ENCODE results near the gene AGRN. TPM values are rescaled to one million over a fixed set of nuclear protein-coding genes. Genes with fewer than 3 reads are reported as not detected.
A peak's percentile ranks its signal among the peaks of the same experiment; 100 is the strongest.
"Not testable (repeated sequence)": the region's sequence is repeated elsewhere in the genome, so short reads cannot be mapped to it uniquely, and the experiment has no call there.

Gene AGRN
- total and polyA plus RNA-seq, 5 donors from 2014 or later: 0.06 to 4.2 (median 0.29) TPM; not detected in 1

- H3K4me1 ChIP-seq (ENCODE audit: control insufficient read depth, insufficient read depth, low read length, poor library complexity, severe bottlenecking): peaks cover 15% of the 10 kb centered on the region
- H3K9me3 ChIP-seq (ENCODE audit: control insufficient read depth in 2 of 2, low read length in 2 of 2): no peaks in the 10 kb centered on the region
- no peak overlapping the region for H3K27ac ChIP-seq (ENCODE audit: insufficient read depth, low read length, poor library complexity, severe bottlenecking)
- Mint-ChIP-seq H3K27ac (no peak overlapping the region), H3K9me3 (peaks cover 0 to 1% (median 0%) of the 10 kb centered on the region in 7 donors), H3K4me1 (peaks cover 0 to 4% (median 1%) of the 10 kb centered on the region in 4 donors), H3K36me3 (no peaks in the 10 kb centered on the region), H3K4me3 (no peak overlapping the region), H3K27me3 (peaks cover 10% of the 10 kb centered on the region)
- no peak overlapping the region for H3K4me3 ChIP-seq (ENCODE audit: low read depth, low read length)
- DNase-seq (no peak), ATAC-seq (ENCODE audit: low read depth in 2 of 2) (no peak)
- H3K36me3 ChIP-seq (ENCODE audit: control insufficient read depth, insufficient read depth, low read length): no peaks in the 10 kb centered on the region
- no peaks in the 10 kb centered on the region for H3K27me3 ChIP-seq (ENCODE audit: control insufficient read depth, insufficient read depth, low read length)
Observed at GRCh38 chr1:1072849-1073742, 53.2 kb downstream of the AGRN start.

- H3K27ac ChIP-seq (ENCODE audit: insufficient read depth, low read length, poor library complexity, severe bottlenecking): no peak within 1 kb of the TSS
- peaks cover 10% of the 10 kb centered on the region for H3K27me3 Mint-ChIP-seq
- no peak for DNase-seq
- peaks cover 0 to 2% (median 0%) of the 10 kb centered on the region in 4 donors for H3K4me1 Mint-ChIP-seq
- H3K4me3 Mint-ChIP-seq: peak within 1 kb of the TSS in 2 of 4 donors; percentile 33 to 73
- ATAC-seq (ENCODE audit: low read depth in 2 of 2): no peak
- peaks cover 9% of the 10 kb centered on the region for H3K4me1 ChIP-seq (ENCODE audit: control insufficient read depth, insufficient read depth, low read length, poor library complexity, severe bottlenecking)
- no peaks in the 10 kb centered on the region for H3K36me3 Mint-ChIP-seq
- no peaks in the 10 kb centered on the region for H3K9me3 ChIP-seq (ENCODE audit: control insufficient read depth in 2 of 2, low read length in 2 of 2)
- no peak within 1 kb of the TSS for H3K4me3 ChIP-seq (ENCODE audit: low read depth, low read length)
- H3K27me3 ChIP-seq (ENCODE audit: control insufficient read depth, insufficient read depth, low read length): no peaks in the 10 kb centered on the region
- H3K36me3 ChIP-seq (ENCODE audit: control insufficient read depth, insufficient read depth, low read length): no peaks in the 10 kb centered on the region
- H3K9me3 Mint-ChIP-seq: peaks cover 0 to 1% (median 0%) of the 10 kb centered on the region in 7 donors
- H3K27ac Mint-ChIP-seq: peak within 1 kb of the TSS in 1 of 3 donors; percentile 8
Observed at GRCh38 chr1:1073743-1074587, 54.0 kb downstream of the AGRN start, which contains the start of gene RNF223. Gene RNF223 (minus strand): TSS chr1:1074306. CDS start chr1:1072566, 1,740 bp downstream.

DNA sequence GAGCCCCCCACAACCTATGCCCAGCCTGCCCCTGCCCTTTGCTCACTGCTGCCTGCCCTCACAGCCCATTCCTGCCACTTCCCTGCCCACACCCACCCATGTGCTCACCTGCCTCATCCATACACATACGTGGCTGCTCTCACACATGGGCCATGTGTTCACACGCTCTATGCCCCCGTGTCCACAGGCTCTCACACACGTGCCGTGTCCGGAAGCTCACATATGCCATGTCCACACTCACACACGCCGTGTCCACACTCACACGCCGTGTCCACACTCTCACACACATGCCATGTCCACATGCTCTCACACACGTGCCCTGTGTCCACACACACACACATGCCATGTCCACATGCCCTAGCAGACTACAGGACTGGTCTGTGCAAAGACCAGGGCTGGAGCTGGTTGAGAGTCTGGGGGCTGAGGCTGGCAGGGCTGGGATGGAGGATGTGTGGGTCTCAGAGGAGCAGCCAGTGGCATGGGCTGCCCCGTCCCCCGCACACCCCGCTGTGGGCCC lies 54.8 kb downstream of the AGRN start:
- Mint-ChIP-seq H3K36me3 (no peaks in the 10 kb centered on the region), H3K27me3 (peaks cover 10% of the 10 kb centered on the region), H3K4me1 (peaks cover 0 to 4% (median 1%) of the 10 kb centered on the region in 4 donors), H3K4me3 (peak overlapping the region in 2 of 4 donors; percentile 33 to 73), H3K9me3 (peaks cover 0 to 1% (median 0%) of the 10 kb centered on the region in 7 donors), H3K27ac (peak overlapping the region in 1 of 3 donors; percentile 8)
- Histone ChIP-seq H3K9me3 (ENCODE audit: control insufficient read depth in 2 of 2, low read length in 2 of 2) (no peaks in the 10 kb centered on the region), H3K4me3 (ENCODE audit: low read depth, low read length) (no peak overlapping the region), H3K27me3 (ENCODE audit: control insufficient read depth, insufficient read depth, low read length) (no peaks in the 10 kb centered on the region), H3K4me1 (ENCODE audit: control insufficient read depth, insufficient read depth, low read length, poor library complexity, severe bottlenecking) (peaks cover 10% of the 10 kb centered on the region), H3K27ac (ENCODE audit: insufficient read depth, low read length, poor library complexity, severe bottlenecking) (no peak overlapping the region), H3K36me3 (ENCODE audit: control insufficient read depth, insufficient read depth, low read length) (no peaks in the 10 kb centered on the region)
- no peak for DNase-seq
- no peak for ATAC-seq (ENCODE audit: low read depth in 2 of 2)

DNA sequence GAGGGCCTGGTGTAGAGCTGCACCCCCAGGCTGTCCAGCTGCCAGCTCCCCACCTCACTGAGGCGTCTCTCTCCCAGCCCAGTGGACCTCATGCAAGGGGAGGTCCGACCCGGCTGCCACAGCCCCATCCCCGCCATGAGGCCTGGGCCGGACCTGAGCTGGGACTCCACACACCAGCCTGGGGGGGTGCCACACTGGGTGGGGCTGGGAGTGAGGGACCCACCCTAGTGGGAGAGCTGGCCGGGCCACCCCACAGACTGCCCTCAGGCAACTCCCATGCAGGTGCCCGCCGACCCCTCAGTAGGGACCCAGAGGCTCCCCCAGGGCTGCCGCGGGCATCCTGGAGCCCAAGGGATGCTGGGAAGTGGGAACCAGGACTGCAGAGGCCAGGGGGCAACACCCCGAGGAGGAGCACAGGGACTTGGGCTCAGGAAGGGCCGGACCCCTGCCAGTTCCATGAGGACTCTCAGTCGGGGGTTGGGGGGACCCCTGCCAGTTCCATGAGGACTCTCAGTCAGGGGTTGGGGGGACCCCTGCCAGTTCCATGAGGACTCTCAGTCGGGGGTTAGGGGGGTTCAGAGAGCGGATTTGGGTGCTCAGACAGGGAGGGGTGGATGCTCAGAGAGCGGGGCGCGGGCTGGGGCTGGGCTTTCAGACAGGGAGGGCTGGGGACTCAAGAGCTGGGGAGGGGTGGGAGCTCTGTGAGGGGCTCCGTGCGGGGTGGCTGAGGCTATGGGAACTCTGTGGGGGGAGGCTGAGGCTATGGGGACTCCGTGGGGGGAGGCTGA lies 55.4 kb downstream of the AGRN start:
- H3K27ac ChIP-seq (ENCODE audit: insufficient read depth, low read length, poor library complexity, severe bottlenecking): no peak overlapping the region
- no peak overlapping the region for H3K4me3 ChIP-seq (ENCODE audit: low read depth, low read length)
- no peaks in the 10 kb centered on the region for H3K9me3 ChIP-seq (ENCODE audit: control insufficient read depth in 2 of 2, low read length in 2 of 2)
- ATAC-seq (ENCODE audit: low read depth in 2 of 2) (no peak), DNase-seq (peak in 1 of 3 donors; percentile 0)
- Mint-ChIP-seq H3K9me3 (peaks cover 0 to 1% (median 0%) of the 10 kb centered on the region in 7 donors), H3K36me3 (no peaks in the 10 kb centered on the region), H3K27me3 (peaks cover 10% of the 10 kb centered on the region), H3K4me1 (peaks cover 0 to 4% (median 1%) of the 10 kb centered on the region in 4 donors), H3K27ac (no peak overlapping the region), H3K4me3 (no peak overlapping the region)
- peaks cover 13% of the 10 kb centered on the region for H3K4me1 ChIP-seq (ENCODE audit: control insufficient read depth, insufficient read depth, low read length, poor library complexity, severe bottlenecking)
- H3K36me3 ChIP-seq (ENCODE audit: control insufficient read depth, insufficient read depth, low read length): no peaks in the 10 kb centered on the region
- no peaks in the 10 kb centered on the region for H3K27me3 ChIP-seq (ENCODE audit: control insufficient read depth, insufficient read depth, low read length)

- DNase-seq; H3K27ac ChIP-seq (ENCODE audit: insufficient read depth, low read length, poor library complexity, severe bottlenecking); H3K27me3 Mint-ChIP-seq; H3K9me3 Mint-ChIP-seq; H3K36me3 ChIP-seq (ENCODE audit: control insufficient read depth, insufficient read depth, low read length); H3K27me3 ChIP-seq (ENCODE audit: control insufficient read depth, insufficient read depth, low read length); H3K9me3 ChIP-seq (ENCODE audit: control insufficient read depth in 2 of 2, low read length in 2 of 2); H3K4me3 ChIP-seq (ENCODE audit: low read depth, low read length); H3K4me1 Mint-ChIP-seq; H3K4me3 Mint-ChIP-seq; H3K36me3 Mint-ChIP-seq; ATAC-seq (ENCODE audit: low read depth in 2 of 2); H3K27ac Mint-ChIP-seq: not testable (repeated sequence)
- peaks cover 14% of the 10 kb centered on the region for H3K4me1 ChIP-seq (ENCODE audit: control insufficient read depth, insufficient read depth, low read length, poor library complexity, severe bottlenecking)
Observed at GRCh38 chr1:1077396-1077795, 57.5 kb downstream of the AGRN start.

GRCh38 chr1:1079408-1080121 lies 59.6 kb downstream of the AGRN start:
- ATAC-seq (ENCODE audit: low read depth in 2 of 2): peak; percentile 42 to 52
- peak in 1 of 3 donors; percentile 29 for DNase-seq
- Mint-ChIP-seq H3K4me1 (peaks cover 0 to 4% (median under 1%) of the 10 kb centered on the region in 4 donors), H3K27ac (no peak overlapping the region), H3K4me3 (peak overlapping the region in 2 of 4 donors; percentile 55 to 68), H3K36me3 (no peaks in the 10 kb centered on the region), H3K9me3 (peaks cover 0 to under 1% (median 0%) of the 10 kb centered on the region in 7 donors), H3K27me3 (no peaks in the 10 kb centered on the region)
- no peak overlapping the region for H3K27ac ChIP-seq (ENCODE audit: insufficient read depth, low read length, poor library complexity, severe bottlenecking)
- no peaks in the 10 kb centered on the region for H3K36me3 ChIP-seq (ENCODE audit: control insufficient read depth, insufficient read depth, low read length)
- H3K9me3 ChIP-seq (ENCODE audit: control insufficient read depth in 2 of 2, low read length in 2 of 2): no peaks in the 10 kb centered on the region
- no peak overlapping the region for H3K4me3 ChIP-seq (ENCODE audit: low read depth, low read length)
- peaks cover 14% of the 10 kb centered on the region for H3K4me1 ChIP-seq (ENCODE audit: control insufficient read depth, insufficient read depth, low read length, poor library complexity, severe bottlenecking)
- H3K27me3 ChIP-seq (ENCODE audit: control insufficient read depth, insufficient read depth, low read length): no peaks in the 10 kb centered on the region

All from CD4-positive, CD25-positive, alpha-beta regulatory T cell (primary cell).